Measurements from ENCODE around the gene MAB21L3.

GRCh38 chr1:116161390-116161789 is 50.2 kb downstream of the MAB21L3 start:
- TF ChIP-seq CTCF (IDR thresholded peaks at IDR 0.05) (no peak), POLR2A (IDR thresholded peaks at IDR 0.05) (no peak)

Measured in heart left ventricle (tissue), 13 donors.